ENCODE measurements around the gene SLC25A36.
"Not testable (repeated sequence)": the region's sequence is repeated elsewhere in the genome, so short reads cannot be mapped to it uniquely, and the experiment has no call there.

SLC25A36 gene

GRCh38 chr3:140916603-140917002, 25.0 kb upstream of the SLC25A36 start:
- Mint-ChIP-seq H3K27ac (no peak overlapping the region), H3K36me3 (ENCODE audit: insufficient read depth) (peaks cover 2% of the 10 kb centered on the region), H3K4me1 (ENCODE audit: low read depth in 2 of 2) (peaks cover 0 to 1% of the 10 kb centered on the region in 2 donors), H3K27me3 (peaks cover 40 to 68% of the 10 kb centered on the region in 2 donors), H3K9me3 (no peaks in the 10 kb centered on the region), H3K4me3 (no peak overlapping the region)
- ATAC-seq (replicated peaks) (no peak), DNase-seq (no peak)

- Mint-ChIP-seq H3K27me3 (peaks cover 30 to 64% of the 10 kb centered on the region in 2 donors), H3K36me3 (ENCODE audit: insufficient read depth) (peaks cover 2% of the 10 kb centered on the region), H3K27ac (no peak overlapping the region), H3K9me3 (no peaks in the 10 kb centered on the region), H3K4me3 (no peak overlapping the region), H3K4me1 (ENCODE audit: low read depth in 2 of 2) (no peaks in the 10 kb centered on the region)
- DNase-seq (no peak), ATAC-seq (replicated peaks) (no peak)
Observed at GRCh38 chr3:140917772-140918171, 23.9 kb upstream of the SLC25A36 start.

- H3K36me3 Mint-ChIP-seq (ENCODE audit: insufficient read depth), result peaks cover 2% of the 10 kb centered on the region
- no peak overlapping the region for H3K4me3 Mint-ChIP-seq
- H3K4me1 Mint-ChIP-seq (ENCODE audit: low read depth in 2 of 2), result no peaks in the 10 kb centered on the region
- no peaks in the 10 kb centered on the region for H3K9me3 Mint-ChIP-seq
- ATAC-seq (replicated peaks) (no peak), DNase-seq (no peak)
- H3K27ac Mint-ChIP-seq, result no peak overlapping the region
- H3K27me3 Mint-ChIP-seq, result peaks cover 20 to 46% of the 10 kb centered on the region in 2 donors
Observed at GRCh38 chr3:140920029-140920428, 21.6 kb upstream of the SLC25A36 start.

- DNase-seq, result no peak
Observed at GRCh38 chr3:140922634-140923033, 19.0 kb upstream of the SLC25A36 start.

GRCh38 chr3:140924097-140924873, 17.4 kb upstream of the SLC25A36 start:
- Mint-ChIP-seq H3K27me3 (peaks cover 17 to 31% of the 10 kb centered on the region in 2 donors), H3K4me1 (ENCODE audit: low read depth in 2 of 2) (no peaks in the 10 kb centered on the region), H3K36me3 (ENCODE audit: insufficient read depth) (no peaks in the 10 kb centered on the region), H3K9me3 (no peaks in the 10 kb centered on the region), H3K27ac (no peak overlapping the region), H3K4me3 (no peak overlapping the region)
- DNase-seq (no peak), ATAC-seq (replicated peaks) (no peak)

More at GRCh38 chr3:140922634-140923033, 19.0 kb upstream of the SLC25A36 start:
- no peak overlapping the region for H3K4me3 Mint-ChIP-seq
- no peaks in the 10 kb centered on the region for H3K4me1 Mint-ChIP-seq (ENCODE audit: low read depth in 2 of 2)
- peaks cover 17 to 32% of the 10 kb centered on the region in 2 donors for H3K27me3 Mint-ChIP-seq
- H3K36me3 Mint-ChIP-seq (ENCODE audit: insufficient read depth), result no peaks in the 10 kb centered on the region
- ATAC-seq (replicated peaks), result peak; percentile 58
- no peak overlapping the region for H3K27ac Mint-ChIP-seq
- H3K9me3 Mint-ChIP-seq, result no peaks in the 10 kb centered on the region

GRCh38 chr3:140927279-140928069, 14.2 kb upstream of the SLC25A36 start:
- H3K36me3 Mint-ChIP-seq (ENCODE audit: insufficient read depth), result no peaks in the 10 kb centered on the region
- H3K9me3 Mint-ChIP-seq, result no peaks in the 10 kb centered on the region
- no peaks in the 10 kb centered on the region for H3K4me1 Mint-ChIP-seq (ENCODE audit: low read depth in 2 of 2)
- H3K27ac Mint-ChIP-seq, result no peak overlapping the region
- no peak for DNase-seq
- H3K27me3 Mint-ChIP-seq, result peaks cover 39 to 55% of the 10 kb centered on the region in 2 donors
- no peak for ATAC-seq (replicated peaks)
- no peak overlapping the region for H3K4me3 Mint-ChIP-seq

- H3K4me3 Mint-ChIP-seq, result no peak overlapping the region
- H3K27ac Mint-ChIP-seq, result no peak overlapping the region
- ATAC-seq (replicated peaks) (no peak), DNase-seq (no peak)
- H3K27me3 Mint-ChIP-seq, result peaks cover 45 to 57% of the 10 kb centered on the region in 2 donors
- H3K36me3 Mint-ChIP-seq (ENCODE audit: insufficient read depth), result no peaks in the 10 kb centered on the region
- no peaks in the 10 kb centered on the region for H3K4me1 Mint-ChIP-seq (ENCODE audit: low read depth in 2 of 2)
- no peaks in the 10 kb centered on the region for H3K9me3 Mint-ChIP-seq
Observed at GRCh38 chr3:140929446-140929845, 12.2 kb upstream of the SLC25A36 start.

GRCh38 chr3:140931016-140931454, 10.6 kb upstream of the SLC25A36 start:
- ATAC-seq (replicated peaks) (no peak), DNase-seq (no peak)
- no peaks in the 10 kb centered on the region for H3K4me1 Mint-ChIP-seq (ENCODE audit: low read depth in 2 of 2)
- H3K27me3 Mint-ChIP-seq, result peaks cover 49 to 70% of the 10 kb centered on the region in 2 donors
- no peak overlapping the region for H3K27ac Mint-ChIP-seq
- H3K36me3 Mint-ChIP-seq (ENCODE audit: insufficient read depth), result no peaks in the 10 kb centered on the region
- H3K4me3 Mint-ChIP-seq, result no peak overlapping the region
- H3K9me3 Mint-ChIP-seq, result no peaks in the 10 kb centered on the region

GRCh38 chr3:140931801-140932200, 9.8 kb upstream of the SLC25A36 start:
- Mint-ChIP-seq H3K4me3 (no peak overlapping the region), H3K36me3 (ENCODE audit: insufficient read depth) (no peaks in the 10 kb centered on the region), H3K27me3 (peaks cover 49 to 71% of the 10 kb centered on the region in 2 donors), H3K27ac (no peak overlapping the region), H3K9me3 (no peaks in the 10 kb centered on the region), H3K4me1 (ENCODE audit: low read depth in 2 of 2) (no peaks in the 10 kb centered on the region)
- DNase-seq (no peak), ATAC-seq (replicated peaks) (no peak)

- no peak for DNase-seq
- peaks cover 49 to 59% of the 10 kb centered on the region in 2 donors for H3K27me3 Mint-ChIP-seq
- no peaks in the 10 kb centered on the region for H3K4me1 Mint-ChIP-seq (ENCODE audit: low read depth in 2 of 2)
- H3K36me3 Mint-ChIP-seq (ENCODE audit: insufficient read depth), result no peaks in the 10 kb centered on the region
- H3K27ac Mint-ChIP-seq, result no peak overlapping the region
- no peak overlapping the region for H3K4me3 Mint-ChIP-seq
- no peak for ATAC-seq (replicated peaks)
- no peaks in the 10 kb centered on the region for H3K9me3 Mint-ChIP-seq
Observed at GRCh38 chr3:140933109-140933508, 8.5 kb upstream of the SLC25A36 start.

- Mint-ChIP-seq H3K9me3 (no peaks in the 10 kb centered on the region), H3K36me3 (ENCODE audit: insufficient read depth) (no peaks in the 10 kb centered on the region), H3K4me1 (ENCODE audit: low read depth in 2 of 2) (no peaks in the 10 kb centered on the region), H3K27ac (no peak overlapping the region), H3K4me3 (no peak overlapping the region), H3K27me3 (peaks cover 47 to 56% of the 10 kb centered on the region in 2 donors)
- ATAC-seq (replicated peaks), result no peak
- DNase-seq, result no peak
Observed at GRCh38 chr3:140933552-140933951, 8.1 kb upstream of the SLC25A36 start.

GRCh38 chr3:140939305-140939704, 2.3 kb upstream of the SLC25A36 start:
- Mint-ChIP-seq H3K4me1 (ENCODE audit: low read depth in 2 of 2) (peaks cover 12 to 26% of the 10 kb centered on the region in 2 donors), H3K27me3 (peaks cover 5 to 15% of the 10 kb centered on the region in 2 donors), H3K36me3 (ENCODE audit: insufficient read depth) (peaks cover 21% of the 10 kb centered on the region)
- H3K4me3 Mint-ChIP-seq; ATAC-seq (replicated peaks); H3K9me3 Mint-ChIP-seq; DNase-seq; H3K27ac Mint-ChIP-seq: not testable (repeated sequence)

- peak overlapping the region; percentile 97 to 99 for H3K27ac Mint-ChIP-seq
- H3K36me3 Mint-ChIP-seq (ENCODE audit: insufficient read depth), result peaks cover 21% of the 10 kb centered on the region
- H3K27me3 Mint-ChIP-seq, result peaks cover 0 to under 1% of the 10 kb centered on the region in 2 donors
- H3K9me3 Mint-ChIP-seq, result no peaks in the 10 kb centered on the region
- peaks cover 14 to 36% of the 10 kb centered on the region in 2 donors for H3K4me1 Mint-ChIP-seq (ENCODE audit: low read depth in 2 of 2)
- DNase-seq, result no peak
- ATAC-seq (replicated peaks), result no peak
- H3K4me3 Mint-ChIP-seq, result peak overlapping the region; percentile 97 to 98
Observed at GRCh38 chr3:140941090-140941433, 574 bp upstream of the SLC25A36 start.
